Stimulated activated CD8-positive, alpha-beta memory T cell treated with anti-CD3 and anti-CD28 coated beads, Interleukin-12 subunit alpha, Interleukin-12 subunit beta, amount 100 ng/mL, for 1 hour (primary cell): ENCODE measurements around the gene SSPN.
"Not testable (repeated sequence)": the region's sequence is repeated elsewhere in the genome, so short reads cannot be mapped to it uniquely, and the experiment has no call there.

ENCODE experiments used
- DNase-seq: peaks from one replicate; pipeline ENCODE4 v3.0.0-alpha.2; 2020; ENCODE audit warnings: low read depth

The SSPN gene

GRCh38 chr12:26229910-26230309 is 34.5 kb downstream of the SSPN start:
- no peak for DNase-seq

- no peak for DNase-seq
Measured at GRCh38 chr12:26231470-26231869, 36.1 kb downstream of the SSPN start.

- no peak for DNase-seq
Measured at GRCh38 chr12:26231921-26232320, 36.5 kb downstream of the SSPN start.

GRCh38 chr12:26233631-26234030 is 38.3 kb downstream of the SSPN start:
- no peak for DNase-seq

GRCh38 chr12:26235465-26235864 is 40.1 kb downstream of the SSPN start:
- DNase-seq: not testable (repeated sequence)

- DNase-seq: no peak
Measured at GRCh38 chr12:26238341-26239121, 43.2 kb downstream of the SSPN start.

- no peak for DNase-seq
Measured at GRCh38 chr12:26239122-26239851, 43.9 kb downstream of the SSPN start.

GRCh38 chr12:26239852-26240815 is 44.8 kb downstream of the SSPN start:
- DNase-seq: no peak

- no peak for DNase-seq
Measured at GRCh38 chr12:26241080-26241479, 45.7 kb downstream of the SSPN start.

- DNase-seq: no peak
Measured at GRCh38 chr12:26242683-26243082, 47.3 kb downstream of the SSPN start.

GRCh38 chr12:26244503-26244902 is 49.1 kb downstream of the SSPN start:
- DNase-seq: no peak

GRCh38 chr12:26245175-26245942 is 50.0 kb downstream of the SSPN start:
- DNase-seq: no peak

GRCh38 chr12:26246483-26247164 is 51.3 kb downstream of the SSPN start:
- no peak for DNase-seq

GRCh38 chr12:26247873-26248272 is 52.5 kb downstream of the SSPN start:
- DNase-seq: no peak

GRCh38 chr12:26250801-26251200 is 55.4 kb downstream of the SSPN start:
- no peak for DNase-seq

GRCh38 chr12:26251600-26251999 is 56.2 kb downstream of the SSPN start:
- no peak for DNase-seq

- DNase-seq: no peak
Measured at GRCh38 chr12:26252946-26253345, 57.6 kb downstream of the SSPN start.

- DNase-seq: no peak
Measured at GRCh38 chr12:26255893-26256645, 60.7 kb downstream of the SSPN start.

GRCh38 chr12:26264215-26264838 is 69.0 kb downstream of the SSPN start:
- no peak for DNase-seq

GRCh38 chr12:26265606-26266005 is 70.2 kb downstream of the SSPN start:
- DNase-seq: no peak
